Measurements from ENCODE around the gene SDR42E2.

DNA sequence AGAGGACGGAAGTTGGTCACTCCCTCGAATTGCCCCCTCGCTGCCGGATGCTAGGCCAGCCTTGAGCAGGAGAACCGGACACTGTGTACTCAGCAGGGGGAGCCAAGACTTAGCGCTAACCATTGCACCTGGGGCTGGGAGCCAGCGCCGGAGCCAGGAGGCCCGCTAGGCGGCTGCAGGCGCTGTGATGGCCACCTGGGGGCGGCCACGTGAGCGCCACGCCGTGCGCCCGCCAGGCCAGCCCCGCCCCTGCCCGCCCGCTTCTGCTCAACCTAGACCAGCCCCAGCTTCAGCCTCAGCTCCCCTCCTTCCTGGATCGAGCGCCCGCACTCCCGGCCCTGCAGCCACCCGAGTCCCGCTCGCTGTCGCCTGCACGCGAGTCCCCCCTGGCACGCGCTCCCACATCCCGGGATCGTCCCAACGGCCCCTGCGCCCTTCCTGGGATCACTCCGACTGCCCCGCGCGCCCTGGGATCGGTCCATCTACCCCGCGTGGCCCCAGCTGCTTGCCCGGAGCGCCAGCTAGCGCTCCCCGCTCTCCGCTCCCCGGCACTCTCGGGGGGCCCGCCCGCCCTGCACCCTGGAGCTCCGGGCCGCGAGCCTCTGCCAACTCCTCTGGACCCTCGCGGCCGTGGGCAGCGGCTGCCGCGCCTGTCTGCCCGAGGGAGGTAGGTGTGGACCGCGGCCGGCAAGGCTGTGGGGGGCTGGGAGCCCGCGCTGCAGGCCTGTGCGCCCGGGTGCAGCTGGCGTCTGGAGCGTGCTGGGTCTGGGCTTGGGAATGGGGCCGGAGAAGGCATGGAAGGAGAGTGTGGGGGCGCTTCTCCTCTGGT is 43.9 kb downstream of the SDR42E2 start, which contains the start of gene EEF2K:
- TF ChIP-seq, protein P1, sequence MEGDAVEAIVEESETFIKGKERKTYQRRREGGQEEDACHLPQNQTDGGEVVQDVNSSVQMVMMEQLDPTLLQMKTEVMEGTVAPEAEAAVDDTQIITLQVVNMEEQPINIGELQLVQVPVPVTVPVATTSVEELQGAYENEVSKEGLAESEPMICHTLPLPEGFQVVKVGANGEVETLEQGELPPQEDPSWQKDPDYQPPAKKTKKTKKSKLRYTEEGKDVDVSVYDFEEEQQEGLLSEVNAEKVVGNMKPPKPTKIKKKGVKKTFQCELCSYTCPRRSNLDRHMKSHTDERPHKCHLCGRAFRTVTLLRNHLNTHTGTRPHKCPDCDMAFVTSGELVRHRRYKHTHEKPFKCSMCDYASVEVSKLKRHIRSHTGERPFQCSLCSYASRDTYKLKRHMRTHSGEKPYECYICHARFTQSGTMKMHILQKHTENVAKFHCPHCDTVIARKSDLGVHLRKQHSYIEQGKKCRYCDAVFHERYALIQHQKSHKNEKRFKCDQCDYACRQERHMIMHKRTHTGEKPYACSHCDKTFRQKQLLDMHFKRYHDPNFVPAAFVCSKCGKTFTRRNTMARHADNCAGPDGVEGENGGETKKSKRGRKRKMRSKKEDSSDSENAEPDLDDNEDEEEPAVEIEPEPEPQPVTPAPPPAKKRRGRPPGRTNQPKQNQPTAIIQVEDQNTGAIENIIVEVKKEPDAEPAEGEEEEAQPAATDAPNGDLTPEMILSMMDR (IDR thresholded peaks at IDR 0.05): peak in 3 of 4 experiments; percentile 93 to 96 (median 96)
- peak; percentile 94 for TF ChIP-seq POLR2AphosphoS5 (IDR thresholded peaks at IDR 0.05)
